ENCODE results near the gene TM4SF4.

- TF ChIP-seq CTCF (IDR thresholded peaks at IDR 0.05) (no peak), NR1H2 (CRISPR knock-in tag; IDR thresholded peaks at IDR 0.05) (no peak), SMAD4 (CRISPR knock-in tag; IDR thresholded peaks at IDR 0.05) (no peak), E2F5 (CRISPR knock-in tag; IDR thresholded peaks at IDR 0.05) (no peak), NFE2L1 (CRISPR knock-in tag; IDR thresholded peaks at IDR 0.05) (no peak), JUN (CRISPR knock-in tag; IDR thresholded peaks at IDR 0.05) (no peak), GTF2I (CRISPR knock-in tag; conservative IDR thresholded peaks at IDR 0.05) (no peak), PREB (CRISPR knock-in tag; IDR thresholded peaks at IDR 0.05; ENCODE audit: borderline replicate concordance) (no peak), IRF1 (CRISPR knock-in tag; IDR thresholded peaks at IDR 0.05) (no peak), ATF3 (CRISPR knock-in tag; conservative IDR thresholded peaks at IDR 0.05) (no peak), ZNF263 (CRISPR knock-in tag; IDR thresholded peaks at IDR 0.05; ENCODE audit: low read depth) (no peak)
Measured at GRCh38 chr3:149502438-149502837, 27.9 kb downstream of the TM4SF4 start.
